ENCODE results near the gene ANXA9. TPM values are rescaled to one million over a fixed set of nuclear protein-coding genes. Genes with fewer than 3 reads are reported as not detected.

The ANXA9 gene
- total RNA-seq, 1 experiment from 2014 or later = not detected

DNA sequence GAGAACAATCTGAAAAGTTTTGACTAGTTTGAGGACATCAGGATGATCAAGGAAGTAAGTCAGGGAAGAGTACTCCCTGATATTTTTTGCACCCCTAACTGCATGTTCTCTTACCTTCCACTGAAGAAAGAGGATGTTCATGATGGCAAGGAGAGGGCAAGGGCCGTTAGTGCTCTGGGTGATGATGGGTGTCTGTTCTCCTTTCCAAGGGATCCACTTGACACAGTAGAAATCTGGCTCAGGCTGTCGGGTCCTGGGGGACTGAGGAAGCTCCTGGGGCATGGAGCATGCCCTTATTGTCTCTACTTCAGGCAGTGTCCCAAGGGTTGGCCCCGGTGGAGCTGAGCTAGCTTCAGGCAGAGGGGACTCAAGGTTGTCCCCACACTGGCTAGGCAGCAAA is 20.0 kb downstream of the ANXA9 start:
- no peaks in the 10 kb centered on the region for H3K9me3 ChIP-seq (ENCODE audit: low read depth, low read length, poor library complexity, severe bottlenecking)
- TF ChIP-seq, protein P1, sequence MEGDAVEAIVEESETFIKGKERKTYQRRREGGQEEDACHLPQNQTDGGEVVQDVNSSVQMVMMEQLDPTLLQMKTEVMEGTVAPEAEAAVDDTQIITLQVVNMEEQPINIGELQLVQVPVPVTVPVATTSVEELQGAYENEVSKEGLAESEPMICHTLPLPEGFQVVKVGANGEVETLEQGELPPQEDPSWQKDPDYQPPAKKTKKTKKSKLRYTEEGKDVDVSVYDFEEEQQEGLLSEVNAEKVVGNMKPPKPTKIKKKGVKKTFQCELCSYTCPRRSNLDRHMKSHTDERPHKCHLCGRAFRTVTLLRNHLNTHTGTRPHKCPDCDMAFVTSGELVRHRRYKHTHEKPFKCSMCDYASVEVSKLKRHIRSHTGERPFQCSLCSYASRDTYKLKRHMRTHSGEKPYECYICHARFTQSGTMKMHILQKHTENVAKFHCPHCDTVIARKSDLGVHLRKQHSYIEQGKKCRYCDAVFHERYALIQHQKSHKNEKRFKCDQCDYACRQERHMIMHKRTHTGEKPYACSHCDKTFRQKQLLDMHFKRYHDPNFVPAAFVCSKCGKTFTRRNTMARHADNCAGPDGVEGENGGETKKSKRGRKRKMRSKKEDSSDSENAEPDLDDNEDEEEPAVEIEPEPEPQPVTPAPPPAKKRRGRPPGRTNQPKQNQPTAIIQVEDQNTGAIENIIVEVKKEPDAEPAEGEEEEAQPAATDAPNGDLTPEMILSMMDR (conservative IDR thresholded peaks at IDR 0.05; ENCODE audit: low read depth, low read length) = no peak
- TF ChIP-seq EZH2 (IDR thresholded peaks at IDR 0.05; ENCODE audit: borderline replicate concordance, low read depth, low read length, poor library complexity, severe bottlenecking) = no peak
- H3K27ac ChIP-seq (ENCODE audit: low read depth, low read length, poor library complexity, severe bottlenecking) = no peak overlapping the region
- H3K27me3 ChIP-seq (replicated peaks; ENCODE audit: insufficient read depth, low read depth, low read length, poor library complexity) = no peaks in the 10 kb centered on the region
- H3K36me3 ChIP-seq (ENCODE audit: insufficient read depth, low read length, poor library complexity, severe bottlenecking) = peaks cover 2% of the 10 kb centered on the region
- ChIA-PET POLR2A (ENCODE audit: low non-redundant PET) (interaction anchor here (0.6 kb wide), 1 partner anchor 274 kb away, joined by 9 read pairs; no protein-coding TSS in a partner anchor), CTCF (no interaction called here)
- no TSS peak for BruUV-seq (replicated peaks)
- intact Hi-C loops (cut with micrococcal nuclease; ENCODE audit: unreplicated experiment) = no loop called here
- H3K4me1 ChIP-seq (ENCODE audit: insufficient read depth, low read length, poor library complexity, severe bottlenecking) = peaks cover 8% of the 10 kb centered on the region
- no peak for DNase-seq (ENCODE audit: low spot score)
- no peak overlapping the region for H3K4me3 ChIP-seq (ENCODE audit: low read depth, low read length, poor library complexity, severe bottlenecking)

DNA sequence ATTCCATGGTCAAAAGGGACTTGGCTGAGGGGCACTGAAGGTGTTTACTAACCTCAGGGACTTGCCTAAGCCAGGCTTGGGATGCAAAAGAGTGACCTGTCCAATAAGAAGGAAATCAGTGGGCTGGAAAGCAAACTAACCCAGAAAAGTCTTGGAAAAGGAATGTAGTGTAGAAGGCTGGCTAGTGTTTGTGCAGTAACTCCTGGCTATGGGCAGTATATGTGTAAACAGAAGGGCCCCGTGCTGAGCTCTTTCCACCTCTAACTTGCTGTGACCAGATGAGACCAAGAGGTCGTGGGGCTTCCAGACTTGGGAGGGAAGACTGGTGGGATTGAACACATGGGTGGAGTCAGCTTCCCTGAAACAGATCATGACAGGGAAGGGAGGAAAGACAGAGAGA is 20.5 kb downstream of the ANXA9 start:
- intact Hi-C loops (cut with micrococcal nuclease; ENCODE audit: unreplicated experiment) = no loop called here
- Histone ChIP-seq H3K36me3 (ENCODE audit: insufficient read depth, low read length, poor library complexity, severe bottlenecking) (no peaks in the 10 kb centered on the region), H3K27me3 (replicated peaks; ENCODE audit: insufficient read depth, low read depth, low read length, poor library complexity) (no peaks in the 10 kb centered on the region), H3K4me1 (ENCODE audit: insufficient read depth, low read length, poor library complexity, severe bottlenecking) (peaks cover 10% of the 10 kb centered on the region), H3K27ac (ENCODE audit: low read depth, low read length, poor library complexity, severe bottlenecking) (no peak overlapping the region), H3K9me3 (ENCODE audit: low read depth, low read length, poor library complexity, severe bottlenecking) (no peaks in the 10 kb centered on the region), H3K4me3 (ENCODE audit: low read depth, low read length, poor library complexity, severe bottlenecking) (no peak overlapping the region)
- no TSS peak for BruUV-seq (replicated peaks)
- DNase-seq (ENCODE audit: low spot score) = no peak
- POLR2A ChIA-PET (ENCODE audit: low non-redundant PET) = interaction anchor here (0.6 kb wide), 1 partner anchor 273 kb away, joined by 9 read pairs; no protein-coding TSS in a partner anchor
- TF ChIP-seq EZH2 (IDR thresholded peaks at IDR 0.05; ENCODE audit: borderline replicate concordance, low read depth, low read length, poor library complexity, severe bottlenecking) = no peak
- CTCF ChIA-PET = no interaction called here

DNA sequence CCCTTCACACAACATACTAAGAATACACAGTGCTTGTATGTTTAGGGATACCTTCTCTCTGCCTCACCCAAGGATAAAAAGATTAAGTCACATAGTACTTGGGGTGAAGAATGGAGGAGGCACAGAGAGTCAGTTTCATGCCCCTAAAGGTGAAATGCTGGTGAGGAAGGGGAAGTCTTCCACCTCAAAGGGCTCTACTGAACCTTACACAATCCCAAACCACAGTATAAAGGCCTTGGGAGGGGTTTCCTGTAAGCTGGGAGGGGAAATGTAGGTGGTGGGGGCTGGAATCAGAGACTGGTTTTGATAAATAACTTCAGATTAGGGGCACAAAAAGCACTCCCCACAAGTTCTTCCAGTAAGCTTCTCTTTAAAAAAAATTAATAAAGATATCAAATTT is 21.1 kb downstream of the ANXA9 start:
- TF ChIP-seq, protein P1 (conservative IDR thresholded peaks at IDR 0.05; ENCODE audit: low read depth, low read length) = no peak
- no peak for TF ChIP-seq EZH2 (IDR thresholded peaks at IDR 0.05; ENCODE audit: borderline replicate concordance, low read depth, low read length, poor library complexity, severe bottlenecking)
- intact Hi-C loops (cut with micrococcal nuclease; ENCODE audit: unreplicated experiment) = no loop called here
- ChIA-PET CTCF (no interaction called here), POLR2A (ENCODE audit: low non-redundant PET) (no interaction called here)
- Histone ChIP-seq H3K9me3 (ENCODE audit: low read depth, low read length, poor library complexity, severe bottlenecking) (no peaks in the 10 kb centered on the region), H3K36me3 (ENCODE audit: insufficient read depth, low read length, poor library complexity, severe bottlenecking) (no peaks in the 10 kb centered on the region), H3K4me3 (ENCODE audit: low read depth, low read length, poor library complexity, severe bottlenecking) (no peak overlapping the region), H3K4me1 (ENCODE audit: insufficient read depth, low read length, poor library complexity, severe bottlenecking) (peaks cover 14% of the 10 kb centered on the region), H3K27me3 (replicated peaks; ENCODE audit: insufficient read depth, low read depth, low read length, poor library complexity) (no peaks in the 10 kb centered on the region), H3K27ac (ENCODE audit: low read depth, low read length, poor library complexity, severe bottlenecking) (no peak overlapping the region)
- BruUV-seq (replicated peaks) = no TSS peak
- DNase-seq (ENCODE audit: low spot score) = no peak

DNA sequence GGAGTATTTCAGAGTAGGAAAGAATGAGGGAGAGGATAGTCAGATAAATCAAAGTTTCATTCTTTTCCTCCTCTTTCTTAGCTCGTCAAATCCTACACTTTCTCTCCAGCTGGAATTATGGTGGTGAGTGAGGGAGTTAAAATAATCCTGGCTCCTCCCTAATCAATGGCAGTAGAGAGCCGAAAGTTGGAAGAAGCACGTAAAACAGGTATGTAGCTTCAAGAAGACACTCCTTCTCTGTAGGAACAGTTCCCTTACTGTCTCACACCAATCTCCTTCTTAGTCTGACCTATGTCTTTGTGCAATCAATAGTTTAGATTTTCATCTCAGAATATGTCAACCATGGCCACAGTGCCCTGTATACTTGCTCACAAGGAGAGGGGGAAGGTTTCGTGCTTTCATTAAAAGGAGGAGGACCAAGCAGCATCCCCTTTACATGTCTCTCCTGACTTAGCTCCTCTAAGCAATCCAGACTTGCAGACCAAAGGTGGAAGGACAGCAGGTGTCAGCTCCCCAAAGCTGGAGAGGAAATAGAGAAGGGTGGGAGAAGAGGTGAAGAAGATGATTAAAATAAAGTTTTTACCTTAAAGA is 23.7 kb downstream of the ANXA9 start:
- Histone ChIP-seq H3K36me3 (ENCODE audit: insufficient read depth, low read length, poor library complexity, severe bottlenecking) (no peaks in the 10 kb centered on the region), H3K4me3 (ENCODE audit: low read depth, low read length, poor library complexity, severe bottlenecking) (peak overlapping the region; percentile 50), H3K27ac (ENCODE audit: low read depth, low read length, poor library complexity, severe bottlenecking) (peak overlapping the region; percentile 76), H3K9me3 (ENCODE audit: low read depth, low read length, poor library complexity, severe bottlenecking) (no peaks in the 10 kb centered on the region), H3K4me1 (ENCODE audit: insufficient read depth, low read length, poor library complexity, severe bottlenecking) (peaks cover 24% of the 10 kb centered on the region), H3K27me3 (replicated peaks; ENCODE audit: insufficient read depth, low read depth, low read length, poor library complexity) (no peaks in the 10 kb centered on the region)
- TF ChIP-seq, protein P1 (conservative IDR thresholded peaks at IDR 0.05; ENCODE audit: low read depth, low read length) = no peak
- no peak for TF ChIP-seq EZH2 (IDR thresholded peaks at IDR 0.05; ENCODE audit: borderline replicate concordance, low read depth, low read length, poor library complexity, severe bottlenecking)
- ChIA-PET CTCF (interaction anchor here (0.6 to 2.9 kb wide), 4 partner anchors 9 to 84 kb away, joined by 3 to 26 read pairs (median 3); no protein-coding TSS in a partner anchor), POLR2A (ENCODE audit: low non-redundant PET) (interaction anchor here (0.6 kb wide), 1 partner anchor 434 kb away, joined by 6 read pairs; no protein-coding TSS in a partner anchor)
- DNase-seq (ENCODE audit: low spot score) = no peak
- intact Hi-C loops (cut with micrococcal nuclease; ENCODE audit: unreplicated experiment) = no loop called here
- BruUV-seq (replicated peaks) = no TSS peak

Data from A673 (cell line).